Stomach smooth muscle (tissue), 2 donors: ENCODE measurements around the gene MED12.

Experiments
- H3K27ac ChIP-seq: one replicate; pipeline ENCODE4 v1.7.0; 2013; ENCODE audit warnings: mild to moderate bottlenecking, low read length, inconsistent platforms
- H3K27me3 ChIP-seq, 2 donors: one replicate each; pipeline ENCODE4 v1.7.0; 2013; ENCODE audit warnings: low read length in 2 of 2; ENCODE audit not compliant: insufficient read depth in 2 of 2, control insufficient read depth in 1 of 2
- H3K36me3 ChIP-seq, 2 donors: one replicate each; pipeline ENCODE4 v1.7.0; 2013; ENCODE audit warnings: low read length in 2 of 2; ENCODE audit not compliant: control insufficient read depth in 2 of 2, insufficient read depth in 2 of 2
- H3K4me1 ChIP-seq: one replicate; pipeline ENCODE4 v1.7.0; 2013; ENCODE audit warnings: low read length; ENCODE audit not compliant: control insufficient read depth, insufficient read depth
- H3K4me3 ChIP-seq, 2 donors: one replicate each; pipeline ENCODE4 v1.7.0; 2013; ENCODE audit warnings: low read length in 2 of 2
- H3K9ac ChIP-seq, 2 donors: one replicate each; pipeline ENCODE4 v1.7.0; 2013; ENCODE audit warnings: low read length in 2 of 2, mild to moderate bottlenecking in 1 of 2
- H3K9me3 ChIP-seq, 2 donors: one replicate each; pipeline ENCODE4 v1.7.0; 2013; ENCODE audit warnings: low read length in 2 of 2; ENCODE audit not compliant: control insufficient read depth in 2 of 2
- donor health status: healthy.
- donor health status: Pancreatic carcinoma.

MED12 gene

DNA sequence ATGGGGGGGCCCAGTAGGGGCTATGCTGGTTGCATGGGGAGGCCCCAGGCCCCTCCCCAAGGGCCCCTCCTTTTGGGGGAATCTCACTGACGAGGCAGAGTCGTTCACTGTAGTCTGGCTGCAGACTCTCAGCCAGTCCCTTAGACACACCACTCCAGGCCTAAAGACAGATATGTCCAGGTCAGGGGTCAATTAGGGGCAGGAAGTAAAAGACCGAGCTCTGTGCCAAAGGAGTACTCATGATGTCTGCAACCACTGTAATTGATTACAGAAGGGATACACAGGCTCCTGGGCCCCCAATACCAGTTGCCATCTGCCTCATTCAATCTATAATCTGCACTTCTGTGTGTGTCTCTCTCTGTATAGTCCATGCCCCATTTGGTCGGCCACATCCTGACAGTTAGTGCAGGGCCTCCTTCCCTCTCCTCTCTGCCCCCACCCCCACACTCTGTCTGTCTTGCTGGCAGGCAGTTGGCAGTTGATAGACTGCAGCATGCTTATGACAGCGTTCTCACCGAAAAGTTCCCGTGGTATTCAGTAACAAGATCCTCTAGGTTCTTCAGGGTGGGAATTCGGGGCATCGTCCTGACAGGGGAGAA lies 10.5 kb upstream of the MED12 start:
- no peaks in the 10 kb centered on the region for H3K9me3 ChIP-seq
- H3K4me3 ChIP-seq: no peak overlapping the region
- peaks cover 0 to 42% of the 10 kb centered on the region in 2 donors for H3K27me3 ChIP-seq
- H3K27ac ChIP-seq: no peak overlapping the region
- no peak overlapping the region for H3K9ac ChIP-seq
- H3K4me1 ChIP-seq: peaks cover 2% of the 10 kb centered on the region
- H3K36me3 ChIP-seq: no peaks in the 10 kb centered on the region

GRCh38 chrX:71109051-71109450 lies 9.3 kb upstream of the MED12 start:
- H3K4me3 ChIP-seq: no peak overlapping the region
- H3K9me3 ChIP-seq: no peaks in the 10 kb centered on the region
- peaks cover 2% of the 10 kb centered on the region for H3K4me1 ChIP-seq
- no peak overlapping the region for H3K9ac ChIP-seq
- H3K27ac ChIP-seq: no peak overlapping the region
- peaks cover 0 to 39% of the 10 kb centered on the region in 2 donors for H3K27me3 ChIP-seq
- H3K36me3 ChIP-seq: no peaks in the 10 kb centered on the region

DNA sequence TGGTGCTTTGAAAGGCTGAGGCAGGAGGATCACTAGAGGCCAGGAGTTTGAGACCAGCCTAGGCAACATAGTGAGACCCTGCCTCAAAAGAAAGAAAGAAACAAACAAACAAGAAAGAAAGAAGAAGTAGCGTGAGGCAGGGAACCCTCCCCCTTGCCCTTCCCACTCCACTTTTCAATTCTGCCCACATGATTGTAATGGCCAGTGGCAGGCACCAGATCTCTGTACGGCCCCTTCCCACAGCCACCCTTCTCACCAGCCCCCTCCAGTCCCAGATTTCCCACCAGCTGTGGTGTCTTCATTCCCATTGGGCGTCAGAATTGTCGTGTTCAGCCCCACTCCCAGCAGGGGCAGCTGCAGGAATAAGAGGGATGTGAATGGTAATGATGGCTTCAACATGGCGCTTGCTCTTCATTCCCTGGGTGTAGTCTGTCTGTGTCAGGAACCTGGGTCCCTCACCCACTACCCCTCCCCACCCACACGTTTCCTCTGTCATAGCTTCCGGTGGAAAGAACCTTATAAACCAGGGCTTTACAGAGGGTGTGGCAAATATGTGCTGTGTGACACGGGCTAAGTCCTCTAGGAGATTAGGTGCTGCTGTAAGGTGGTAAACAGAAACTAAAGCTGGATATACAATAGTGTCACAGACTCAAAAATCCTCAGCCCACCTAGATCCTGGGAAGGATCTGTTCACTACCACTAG lies 7.1 kb upstream of the MED12 start, which contains the start of gene IL2RG:
IL2RG (minus strand) TSS at position 437 of the 703 bp plus-strand sequence; CDS start at position 399, 38 bp downstream.
- Histone ChIP-seq H3K27ac (no peak within 1 kb of the TSS), H3K9me3 (no peaks in the 10 kb centered on the region), H3K9ac (no peak within 1 kb of the TSS), H3K4me1 (peaks cover 2% of the 10 kb centered on the region), H3K36me3 (no peaks in the 10 kb centered on the region), H3K27me3 (peaks cover 0 to 24% of the 10 kb centered on the region in 2 donors), H3K4me3 (no peak within 1 kb of the TSS)

DNA sequence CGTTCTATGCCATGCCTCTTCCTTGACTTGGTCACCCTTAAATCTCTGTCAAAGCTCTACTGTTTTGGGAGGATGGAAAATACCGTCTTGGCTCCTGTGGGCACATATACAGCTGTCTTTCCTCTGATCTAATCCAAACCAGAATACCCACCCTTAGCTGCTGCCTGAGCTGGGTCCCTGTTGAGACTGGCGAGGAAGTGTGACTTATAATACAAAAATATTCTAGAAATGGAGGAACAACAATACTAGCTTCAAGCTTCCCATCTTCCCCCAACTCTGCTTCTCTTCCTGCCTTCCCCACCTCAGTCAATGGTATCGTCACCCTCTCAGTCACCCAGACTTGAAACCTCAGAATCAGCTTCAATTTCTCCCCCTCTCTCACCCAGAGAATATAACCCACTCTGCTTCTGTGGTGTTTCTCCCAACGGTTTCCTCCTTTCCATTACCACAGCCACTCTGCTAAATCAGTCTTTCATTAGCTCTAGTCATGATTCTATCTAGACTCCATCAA lies 6.4 kb upstream of the MED12 start:
- Histone ChIP-seq H3K4me1 (peaks cover 2% of the 10 kb centered on the region), H3K27ac (no peak overlapping the region)

DNA sequence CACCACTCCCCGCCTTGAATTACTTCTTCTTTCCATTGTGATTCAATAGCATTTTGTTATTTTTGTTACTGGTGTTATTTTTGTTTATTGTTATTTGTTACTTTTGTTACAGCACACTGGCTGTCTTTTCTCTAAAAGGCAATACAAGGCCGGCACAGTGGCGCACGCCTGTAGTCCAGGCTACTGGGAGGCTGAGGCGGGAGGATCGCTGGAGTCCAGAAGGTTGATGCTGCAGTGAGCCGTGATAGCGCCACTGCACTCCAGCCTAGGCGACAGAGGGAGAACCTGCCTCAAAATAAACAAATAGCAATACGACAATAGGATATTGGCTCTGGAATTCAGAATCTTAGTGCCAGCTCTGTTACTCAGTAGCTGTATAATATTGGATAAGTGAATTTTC lies 1.0 kb upstream of the MED12 start:
- no peak overlapping the region for H3K9ac ChIP-seq

More for the DNA sequence above, 6.4 kb upstream of the MED12 start:
- H3K36me3 ChIP-seq: no peaks in the 10 kb centered on the region
- H3K9ac ChIP-seq: no peak overlapping the region
- H3K27me3 ChIP-seq: peaks cover 0 to 21% of the 10 kb centered on the region in 2 donors
- no peaks in the 10 kb centered on the region for H3K9me3 ChIP-seq
- no peak overlapping the region for H3K4me3 ChIP-seq

DNA sequence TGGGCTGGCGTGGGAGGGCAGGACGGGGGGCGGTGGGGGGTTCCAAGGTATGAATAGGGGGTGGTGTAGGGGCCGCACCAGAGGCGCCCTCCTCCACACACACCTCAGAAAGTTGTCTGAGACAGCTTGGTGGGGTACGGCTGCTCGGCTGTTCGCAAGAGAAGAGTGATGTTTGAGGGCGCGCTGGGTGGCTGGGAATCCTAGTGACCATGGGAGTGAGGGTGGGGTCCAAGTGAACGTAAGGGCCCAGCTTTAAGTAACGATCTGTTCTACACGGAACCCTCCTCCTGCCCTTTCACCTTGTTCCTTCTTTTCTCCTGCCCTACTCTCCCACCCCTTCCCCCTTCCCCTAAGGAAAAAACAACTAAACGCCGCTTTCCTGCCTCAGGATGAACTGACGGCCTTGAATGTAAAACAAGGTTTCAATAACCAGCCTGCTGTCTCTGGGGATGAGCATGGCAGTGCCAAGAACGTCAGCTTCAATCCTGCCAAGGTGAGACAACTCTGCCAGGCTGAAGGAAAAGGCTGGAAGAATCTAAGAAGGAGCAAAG lies 664 bp downstream of the MED12 start:
- Histone ChIP-seq H3K27ac (peak overlapping the region; percentile 49), H3K4me1 (peaks cover 6% of the 10 kb centered on the region), H3K9me3 (no peaks in the 10 kb centered on the region), H3K9ac (peak overlapping the region; percentile 58 to 73), H3K36me3 (peaks cover 31 to 32% of the 10 kb centered on the region in 2 donors), H3K27me3 (peaks cover 0 to 5% of the 10 kb centered on the region in 2 donors), H3K4me3 (peak overlapping the region; percentile 70 to 73)

More for the DNA sequence above, 1.0 kb upstream of the MED12 start:
- H3K9me3 ChIP-seq: no peaks in the 10 kb centered on the region
- H3K27ac ChIP-seq: no peak overlapping the region
- H3K4me1 ChIP-seq: peaks cover 6% of the 10 kb centered on the region
- peaks cover 0 to 3% of the 10 kb centered on the region in 2 donors for H3K27me3 ChIP-seq
- H3K36me3 ChIP-seq: peaks cover 15 to 16% of the 10 kb centered on the region in 2 donors
- H3K4me3 ChIP-seq: no peak overlapping the region

DNA sequence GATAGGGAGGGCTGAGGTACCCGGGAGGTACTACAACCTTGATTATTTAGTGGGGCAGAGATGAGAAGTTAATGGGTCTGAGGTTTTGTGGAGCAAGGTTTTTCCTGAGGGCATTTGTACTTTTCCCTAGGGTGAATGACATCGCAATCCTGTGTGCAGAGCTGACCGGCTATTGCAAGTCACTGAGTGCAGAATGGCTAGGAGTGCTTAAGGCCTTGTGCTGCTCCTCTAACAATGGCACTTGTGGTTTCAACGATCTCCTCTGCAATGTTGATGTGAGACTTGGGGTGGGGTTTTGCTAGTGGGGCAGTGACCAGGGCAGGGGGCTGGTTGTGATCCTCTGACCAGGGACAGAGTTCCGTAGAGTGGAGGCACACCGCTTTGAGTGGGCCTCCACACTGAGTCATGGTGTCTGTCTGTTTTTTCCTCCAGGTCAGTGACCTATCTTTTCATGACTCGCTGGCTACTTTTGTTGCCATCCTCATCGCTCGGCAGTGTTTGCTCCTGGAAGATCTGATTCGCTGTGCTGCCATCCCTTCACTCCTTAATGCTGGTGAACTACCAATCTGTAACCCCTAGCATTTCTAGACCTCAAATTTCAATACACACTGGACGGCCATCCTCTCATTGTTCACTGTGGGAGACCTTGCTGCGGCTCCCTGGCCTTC lies 9.9 kb downstream of the MED12 start:
- Histone ChIP-seq H3K27me3 (peaks cover 0 to 14% of the 10 kb centered on the region in 2 donors), H3K4me3 (no peak overlapping the region), H3K9ac (no peak overlapping the region), H3K27ac (no peak overlapping the region), H3K36me3 (peaks cover 47 to 66% of the 10 kb centered on the region in 2 donors), H3K9me3 (no peaks in the 10 kb centered on the region), H3K4me1 (peaks cover 4% of the 10 kb centered on the region)

DNA sequence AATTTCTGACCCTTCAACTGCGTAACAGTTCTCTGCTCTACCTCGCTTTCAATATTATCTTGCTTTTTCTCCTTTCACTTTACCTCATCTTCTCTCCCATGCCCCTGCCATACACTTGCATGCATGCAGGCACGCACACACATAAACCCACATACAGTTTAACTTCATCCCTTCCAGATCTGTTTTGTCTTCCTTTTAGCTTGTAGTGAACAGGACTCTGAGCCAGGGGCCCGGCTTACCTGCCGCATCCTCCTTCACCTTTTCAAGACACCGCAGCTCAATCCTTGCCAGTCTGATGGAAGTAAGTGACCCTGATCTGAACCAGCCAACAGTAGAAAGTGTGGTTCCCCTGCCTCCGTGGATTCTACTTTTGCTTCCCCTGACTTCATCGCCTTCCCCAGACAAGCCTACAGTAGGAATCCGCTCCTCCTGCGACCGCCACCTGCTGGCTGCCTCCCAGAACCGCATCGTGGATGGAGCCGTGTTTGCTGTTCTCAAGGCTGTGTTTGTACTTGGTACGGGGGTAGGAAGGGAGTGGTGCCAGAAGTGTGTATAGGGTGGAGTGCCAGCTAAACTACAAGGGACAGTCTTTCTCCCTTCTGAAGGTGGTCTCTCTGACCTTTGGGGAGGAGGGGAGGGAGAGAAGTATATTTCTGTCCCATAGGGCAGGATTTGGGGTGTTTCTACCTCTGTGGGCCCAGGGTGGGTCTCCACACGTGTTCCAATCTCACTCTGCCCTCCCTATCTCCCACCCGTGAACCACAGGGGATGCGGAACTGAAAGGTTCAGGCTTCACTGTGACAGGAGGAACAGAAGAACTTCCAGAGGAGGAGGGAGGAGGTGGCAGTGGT lies 10.7 kb downstream of the MED12 start:
- peaks cover 4% of the 10 kb centered on the region for H3K4me1 ChIP-seq
- no peak overlapping the region for H3K4me3 ChIP-seq
- peaks cover 39 to 59% of the 10 kb centered on the region in 2 donors for H3K36me3 ChIP-seq
- H3K9ac ChIP-seq: no peak overlapping the region
- peaks cover 0 to 12% of the 10 kb centered on the region in 2 donors for H3K27me3 ChIP-seq
- H3K27ac ChIP-seq: no peak overlapping the region
- H3K9me3 ChIP-seq: no peaks in the 10 kb centered on the region

GRCh38 chrX:71131510-71131909 lies 13.1 kb downstream of the MED12 start:
- Histone ChIP-seq H3K4me1 (peaks cover 4% of the 10 kb centered on the region), H3K27me3 (peaks cover 0 to 10% of the 10 kb centered on the region in 2 donors)

DNA sequence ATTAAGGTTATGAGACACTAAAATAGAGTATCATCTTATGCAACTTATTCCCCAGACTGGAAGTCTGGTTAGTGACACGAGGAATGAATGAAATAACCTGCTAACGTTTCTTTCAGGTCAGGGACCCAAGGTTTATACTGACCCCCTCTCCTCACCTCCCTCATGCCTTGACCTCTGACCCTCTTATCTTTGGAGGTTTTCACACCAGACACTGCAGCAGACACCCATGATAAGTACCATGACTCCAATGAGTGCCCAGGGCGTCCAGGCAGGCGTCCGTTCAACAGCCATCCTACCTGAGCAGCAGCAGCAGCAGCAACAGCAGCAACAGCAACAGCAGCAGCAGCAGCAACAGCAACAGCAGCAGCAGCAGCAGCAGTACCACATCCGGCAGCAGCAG lies 22.0 kb downstream of the MED12 start:
- peaks cover 21 to 30% of the 10 kb centered on the region in 2 donors for H3K36me3 ChIP-seq
- no peak overlapping the region for H3K4me3 ChIP-seq
- no peaks in the 10 kb centered on the region for H3K9me3 ChIP-seq
- peaks cover 0 to 9% of the 10 kb centered on the region in 2 donors for H3K27me3 ChIP-seq
- H3K27ac ChIP-seq: no peak overlapping the region
- H3K4me1 ChIP-seq: peaks cover 14% of the 10 kb centered on the region
- H3K9ac ChIP-seq: no peak overlapping the region

More at GRCh38 chrX:71131510-71131909, 13.1 kb downstream of the MED12 start:
- H3K9ac ChIP-seq: no peak overlapping the region
- H3K4me3 ChIP-seq: no peak overlapping the region
- peaks cover 39 to 50% of the 10 kb centered on the region in 2 donors for H3K36me3 ChIP-seq
- H3K9me3 ChIP-seq: no peaks in the 10 kb centered on the region
- no peak overlapping the region for H3K27ac ChIP-seq
